ENCODE results near the gene PADI4.

The PADI4 gene

GRCh38 chr1:17347769-17348592 is 40.0 kb downstream of the PADI4 start:
- DNase-seq: peak in 2 of 56 donors; percentile 1 to 2

- DNase-seq: no peak
Measured at GRCh38 chr1:17348593-17349234, 40.7 kb downstream of the PADI4 start.

- DNase-seq: no peak
Measured at GRCh38 chr1:17350083-17350482, 42.1 kb downstream of the PADI4 start.

- DNase-seq: no peak
Measured at GRCh38 chr1:17350928-17351446, 43.0 kb downstream of the PADI4 start.

- no peak for DNase-seq
Measured at GRCh38 chr1:17351598-17352324, 43.8 kb downstream of the PADI4 start.

GRCh38 chr1:17352419-17352909 is 44.5 kb downstream of the PADI4 start:
- DNase-seq: peak in 1 of 56 donors; percentile 2

- no peak for DNase-seq
Measured at GRCh38 chr1:17355898-17356297, 47.9 kb downstream of the PADI4 start.

GRCh38 chr1:17356387-17357026 is 48.5 kb downstream of the PADI4 start:
- no peak for DNase-seq

GRCh38 chr1:17358557-17358956 is 50.6 kb downstream of the PADI4 start:
- DNase-seq: no peak

GRCh38 chr1:17359031-17359430 is 51.0 kb downstream of the PADI4 start:
- DNase-seq: no peak

- no peak for DNase-seq
Measured at GRCh38 chr1:17359808-17360207, 51.8 kb downstream of the PADI4 start.

GRCh38 chr1:17360272-17360956 is 52.4 kb downstream of the PADI4 start:
- DNase-seq: no peak

GRCh38 chr1:17361687-17362086 is 53.7 kb downstream of the PADI4 start:
- DNase-seq: no peak

- DNase-seq: no peak
Measured at GRCh38 chr1:17363351-17363750, 55.4 kb downstream of the PADI4 start.

- no peak for DNase-seq
Measured at GRCh38 chr1:17363771-17364170, 55.8 kb downstream of the PADI4 start.

- DNase-seq: no peak
Measured at GRCh38 chr1:17365293-17365692, 57.3 kb downstream of the PADI4 start.

GRCh38 chr1:17369466-17369865 is 61.5 kb downstream of the PADI4 start:
- DNase-seq: no peak

GRCh38 chr1:17370618-17371017 is 62.6 kb downstream of the PADI4 start:
- DNase-seq: no peak

GRCh38 chr1:17371896-17372295 is 63.9 kb downstream of the PADI4 start, which contains the start of gene PADI6:
TSS of gene PADI6 (plus strand) at chr1:17372196. CDS start at chr1:17372246, 50 bp downstream.
- DNase-seq: no peak

- DNase-seq: no peak
Measured at GRCh38 chr1:17372955-17373354, 65.0 kb downstream of the PADI4 start.

- peak in 1 of 56 donors; percentile 21 for DNase-seq
Measured at GRCh38 chr1:17375651-17376050, 67.7 kb downstream of the PADI4 start.
